Right renal cortex interstitium (tissue), 3 donors: ENCODE data around the gene DLG5. TPM values are rescaled to one million over a fixed set of nuclear protein-coding genes. Genes with fewer than 3 reads are reported as not detected.

Source experiments
- polyA plus RNA-seq, 3 donors: library from polyadenylated mRNA; unstranded; fragments of 120-200 nt; gene quantifications; one replicate each; pipeline ENCODE4 v1.2.1, GENCODE V29; 2013; ENCODE audit not compliant: insufficient read length in 3 of 3

The DLG5 gene
- polyA plus RNA-seq, 3 donors, result 35.7 to 39.1 (median 37.7) TPM

Other genes with a start within 250 kb of the DLG5 start
- 10 to 100 TPM; 16.0 to 17.3 (median 17.2) TPM for gene POLR3A, start 102.8 kb upstream of the DLG5 start, polyA plus RNA-seq
- 1,000 to 10,000 TPM; 4,081 to 4,601 (median 4,270) TPM for gene RPS24, start 107.1 kb upstream of the DLG5 start, polyA plus RNA-seq